ENCODE data around the gene TDRD12.

DNA sequence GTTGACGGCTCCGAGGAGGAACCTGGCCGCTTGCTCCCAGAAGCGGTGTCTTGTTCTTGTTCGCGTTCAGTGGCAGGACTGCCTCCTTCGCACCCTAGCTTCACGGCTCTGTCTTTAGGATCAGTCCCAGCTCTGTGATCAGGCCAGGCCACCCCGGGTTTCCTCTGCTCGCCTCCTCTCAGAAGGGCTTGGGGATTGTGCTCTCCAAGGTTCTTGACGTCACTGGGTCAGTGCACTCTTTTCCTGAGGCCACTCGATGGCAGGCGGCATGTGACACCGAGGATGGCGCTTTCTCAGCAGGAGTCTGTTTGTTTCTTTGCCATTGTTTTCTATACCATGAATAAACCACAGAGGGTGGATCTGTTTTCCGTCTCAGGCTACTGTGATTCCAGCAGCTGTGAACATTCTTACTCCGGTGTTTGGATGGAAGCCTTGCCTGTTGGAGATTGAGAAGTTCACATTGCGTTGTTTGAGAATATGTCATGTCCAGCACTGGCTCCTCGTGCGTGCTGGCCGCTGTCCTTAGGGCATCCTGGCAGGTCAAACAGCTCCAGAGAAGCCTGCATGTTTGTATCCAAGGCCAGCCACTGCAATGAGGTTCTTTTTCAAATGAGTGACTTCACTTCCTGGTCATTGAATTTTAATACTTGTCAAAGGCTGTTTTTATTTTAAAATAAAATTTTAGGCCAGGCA lies 105.5 kb downstream of the TDRD12 start:
- no peak for TF ChIP-seq CTCF (optimal IDR thresholded peaks at IDR 0.05 in 1 of 3, IDR thresholded peaks at IDR 0.05 in 1 of 3, conservative IDR thresholded peaks at IDR 0.05 in 1 of 3; ENCODE audit: extremely low read depth in 1 of 3, insufficient read depth in 2 of 3, low read length in 3 of 3)
- TF ChIP-seq EZH2 (IDR thresholded peaks at IDR 0.05; ENCODE audit: low read length), result no peak
